SH-SY5Y (cell line): ENCODE data around the gene TRIO.

Source experiments
- GATA2 ChIP-seq: IDR thresholded peaks from 2 replicates; pipeline ENCODE4 v1.6.1; 2011; ENCODE audit warnings: mild to moderate bottlenecking, low read depth, low read length
- GATA3 ChIP-seq: IDR thresholded peaks from 2 replicates; pipeline ENCODE4 v1.6.1; 2011; ENCODE audit warnings: low read depth, mild to moderate bottlenecking, low read length, moderate library complexity

DNA sequence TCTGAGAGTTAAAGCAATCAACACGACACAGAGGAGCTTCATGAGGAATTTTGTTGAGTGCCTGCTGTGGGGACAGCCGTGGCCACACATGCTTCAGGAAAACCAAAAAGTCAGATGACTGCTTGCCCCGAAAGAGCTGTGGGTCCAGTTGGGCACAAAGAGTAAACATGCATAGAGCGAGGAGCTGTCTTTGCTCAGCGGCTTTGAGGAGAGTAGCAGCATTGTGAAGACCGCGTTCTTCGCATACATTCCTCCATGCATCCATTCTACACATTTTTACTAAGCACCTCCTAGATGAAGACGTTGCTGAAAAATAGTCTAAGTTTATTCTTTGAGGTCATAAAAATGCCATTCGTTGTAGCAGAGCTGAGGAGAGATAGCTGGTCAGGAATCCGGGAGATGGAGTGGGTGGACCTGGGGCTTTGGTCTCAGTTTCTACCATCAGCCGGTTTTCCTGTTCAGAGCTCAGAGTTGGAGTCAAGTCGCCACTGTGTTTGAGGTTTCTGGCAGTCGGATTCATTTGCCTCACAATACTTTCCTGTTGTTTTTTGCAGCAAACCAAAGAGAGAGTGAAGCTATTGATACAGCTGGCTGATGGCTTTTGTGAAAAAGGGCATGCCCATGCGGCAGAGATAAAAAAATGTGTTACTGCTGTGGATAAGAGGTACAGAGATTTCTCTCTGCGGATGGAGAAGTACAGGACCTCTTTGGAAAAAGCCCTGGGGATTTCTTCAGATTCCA is 243.9 kb downstream of the TRIO start:
- TF ChIP-seq GATA2 (no peak), GATA3 (no peak)
